ENCODE measurements around the gene LATS2.

The LATS2 gene

GRCh38 chr13:21076253-21076652 is 14.9 kb upstream of the LATS2 start:
- no peak for DNase-seq (ENCODE audit: extremely low spot score)
- TF ChIP-seq L3MBTL2 (conservative IDR thresholded peaks at IDR 0.05), result no peak
- TF ChIP-seq ELF4 (IDR thresholded peaks at IDR 0.05), result no peak
- no peak for TF ChIP-seq FOXA1 (IDR thresholded peaks at IDR 0.05)
- no peak for TF ChIP-seq ARNT (IDR thresholded peaks at IDR 0.05)
- POLR2A ChIA-PET, result no interaction called here
- CTCF ChIA-PET, result no interaction called here

GRCh38 chr13:21075379-21076249 is 14.2 kb upstream of the LATS2 start:
- TF ChIP-seq ELF4 (IDR thresholded peaks at IDR 0.05) (no peak), SUZ12 (IDR thresholded peaks at IDR 0.05) (no peak), FOXM1 (IDR thresholded peaks at IDR 0.05; ENCODE audit: borderline replicate concordance) (no peak), TARDBP (IDR thresholded peaks at IDR 0.05) (no peak), L3MBTL2 (conservative IDR thresholded peaks at IDR 0.05) (no peak), ARNT (IDR thresholded peaks at IDR 0.05) (no peak), FOXA1 (IDR thresholded peaks at IDR 0.05) (no peak), BHLHE40 (IDR thresholded peaks at IDR 0.05; ENCODE audit: borderline replicate concordance) (no peak), FOXK2 (IDR thresholded peaks at IDR 0.05) (no peak), ZNF384 (IDR thresholded peaks at IDR 0.05) (no peak), LEF1 (IDR thresholded peaks at IDR 0.05; ENCODE audit: borderline replicate concordance) (no peak), PKNOX1 (IDR thresholded peaks at IDR 0.05) (no peak), CTBP1 (IDR thresholded peaks at IDR 0.05; ENCODE audit: borderline replicate concordance) (no peak), SP1 (IDR thresholded peaks at IDR 0.05) (no peak), NFRKB (IDR thresholded peaks at IDR 0.05) (no peak), HDGF (IDR thresholded peaks at IDR 0.05; ENCODE audit: borderline replicate concordance) (no peak)
- POLR2A ChIA-PET, result no interaction called here
- no peak for DNase-seq (ENCODE audit: extremely low spot score)
- CTCF ChIA-PET, result no interaction called here

GRCh38 chr13:21075011-21075378 is 13.6 kb upstream of the LATS2 start:
- no peak for DNase-seq (ENCODE audit: extremely low spot score)
- CTCF ChIA-PET, result no interaction called here
- TF ChIP-seq CTBP1 (IDR thresholded peaks at IDR 0.05; ENCODE audit: borderline replicate concordance) (no peak), FOXM1 (IDR thresholded peaks at IDR 0.05; ENCODE audit: borderline replicate concordance) (no peak), PKNOX1 (IDR thresholded peaks at IDR 0.05) (no peak), L3MBTL2 (conservative IDR thresholded peaks at IDR 0.05) (no peak), TARDBP (IDR thresholded peaks at IDR 0.05) (no peak), BHLHE40 (IDR thresholded peaks at IDR 0.05; ENCODE audit: borderline replicate concordance) (no peak), FOXA1 (IDR thresholded peaks at IDR 0.05) (no peak), SUZ12 (IDR thresholded peaks at IDR 0.05) (no peak), SP1 (IDR thresholded peaks at IDR 0.05) (no peak), FOXK2 (IDR thresholded peaks at IDR 0.05) (no peak), ZNF384 (IDR thresholded peaks at IDR 0.05) (no peak), ARNT (IDR thresholded peaks at IDR 0.05) (no peak), NFRKB (IDR thresholded peaks at IDR 0.05) (no peak), LEF1 (IDR thresholded peaks at IDR 0.05; ENCODE audit: borderline replicate concordance) (no peak), ELF4 (IDR thresholded peaks at IDR 0.05) (no peak), HDGF (IDR thresholded peaks at IDR 0.05; ENCODE audit: borderline replicate concordance) (no peak)
- POLR2A ChIA-PET, result no interaction called here

GRCh38 chr13:21074546-21074945 is 13.2 kb upstream of the LATS2 start:
- CTCF ChIA-PET, result no interaction called here
- POLR2A ChIA-PET, result no interaction called here
- TF ChIP-seq ZNF384 (IDR thresholded peaks at IDR 0.05) (no peak), HDGF (IDR thresholded peaks at IDR 0.05; ENCODE audit: borderline replicate concordance) (no peak), ELF4 (IDR thresholded peaks at IDR 0.05) (no peak), SP1 (IDR thresholded peaks at IDR 0.05) (no peak), L3MBTL2 (conservative IDR thresholded peaks at IDR 0.05) (no peak), SUZ12 (IDR thresholded peaks at IDR 0.05) (no peak), FOXA1 (IDR thresholded peaks at IDR 0.05) (no peak), ARNT (IDR thresholded peaks at IDR 0.05) (no peak), BHLHE40 (IDR thresholded peaks at IDR 0.05; ENCODE audit: borderline replicate concordance) (no peak), TARDBP (IDR thresholded peaks at IDR 0.05) (no peak), LEF1 (IDR thresholded peaks at IDR 0.05; ENCODE audit: borderline replicate concordance) (no peak)
- no peak for DNase-seq (ENCODE audit: extremely low spot score)

- TF ChIP-seq LEF1 (IDR thresholded peaks at IDR 0.05; ENCODE audit: borderline replicate concordance) (no peak), ARNT (IDR thresholded peaks at IDR 0.05) (no peak), FOXM1 (IDR thresholded peaks at IDR 0.05; ENCODE audit: borderline replicate concordance) (no peak), FOXK2 (IDR thresholded peaks at IDR 0.05) (no peak), SUZ12 (IDR thresholded peaks at IDR 0.05) (no peak), PKNOX1 (IDR thresholded peaks at IDR 0.05) (no peak), NFRKB (IDR thresholded peaks at IDR 0.05) (no peak), SP1 (IDR thresholded peaks at IDR 0.05) (no peak), TARDBP (IDR thresholded peaks at IDR 0.05) (no peak), CTBP1 (IDR thresholded peaks at IDR 0.05; ENCODE audit: borderline replicate concordance) (no peak), ELF4 (IDR thresholded peaks at IDR 0.05) (no peak), FOXA1 (IDR thresholded peaks at IDR 0.05) (no peak), BHLHE40 (IDR thresholded peaks at IDR 0.05; ENCODE audit: borderline replicate concordance) (no peak), HDGF (IDR thresholded peaks at IDR 0.05; ENCODE audit: borderline replicate concordance) (no peak)
- CTCF ChIA-PET, result no interaction called here
- no peak for DNase-seq (ENCODE audit: extremely low spot score)
- POLR2A ChIA-PET, result no interaction called here
Measured at GRCh38 chr13:21071924-21072323, 10.5 kb upstream of the LATS2 start.

GRCh38 chr13:21071015-21071414 is 9.6 kb upstream of the LATS2 start:
- no peak for TF ChIP-seq ARNT (IDR thresholded peaks at IDR 0.05)
- no peak for TF ChIP-seq LEF1 (IDR thresholded peaks at IDR 0.05; ENCODE audit: borderline replicate concordance)
- no peak for TF ChIP-seq BHLHE40 (IDR thresholded peaks at IDR 0.05; ENCODE audit: borderline replicate concordance)
- TF ChIP-seq ZNF384 (IDR thresholded peaks at IDR 0.05), result no peak
- no peak for TF ChIP-seq FOXK2 (IDR thresholded peaks at IDR 0.05)
- TF ChIP-seq TARDBP (IDR thresholded peaks at IDR 0.05), result no peak
- no peak for TF ChIP-seq FOXA1 (IDR thresholded peaks at IDR 0.05)
- TF ChIP-seq CTBP1 (IDR thresholded peaks at IDR 0.05; ENCODE audit: borderline replicate concordance), result no peak
- TF ChIP-seq HDGF (IDR thresholded peaks at IDR 0.05; ENCODE audit: borderline replicate concordance), result no peak
- no peak for TF ChIP-seq ELF4 (IDR thresholded peaks at IDR 0.05)
- TF ChIP-seq FOXM1 (IDR thresholded peaks at IDR 0.05; ENCODE audit: borderline replicate concordance), result no peak
- no peak for TF ChIP-seq PKNOX1 (IDR thresholded peaks at IDR 0.05)
- TF ChIP-seq NFRKB (IDR thresholded peaks at IDR 0.05), result no peak
- no peak for TF ChIP-seq SUZ12 (IDR thresholded peaks at IDR 0.05)
- TF ChIP-seq SP1 (IDR thresholded peaks at IDR 0.05), result no peak
- no peak for TF ChIP-seq L3MBTL2 (conservative IDR thresholded peaks at IDR 0.05)
- POLR2A ChIA-PET, result no interaction called here
- CTCF ChIA-PET, result no interaction called here
- no peak for DNase-seq (ENCODE audit: extremely low spot score)
